HG02763 (cell line): ENCODE results near the gene COMMD3.

Experiments used
- ATAC-seq: cut with Tn5 transposase; IDR thresholded peaks from one replicate; pipeline ENCODE4 v1.9.1; 2021; ENCODE audit warnings: mild to moderate bottlenecking, moderate library complexity; ENCODE audit not compliant: unreplicated experiment

The COMMD3 gene

DNA sequence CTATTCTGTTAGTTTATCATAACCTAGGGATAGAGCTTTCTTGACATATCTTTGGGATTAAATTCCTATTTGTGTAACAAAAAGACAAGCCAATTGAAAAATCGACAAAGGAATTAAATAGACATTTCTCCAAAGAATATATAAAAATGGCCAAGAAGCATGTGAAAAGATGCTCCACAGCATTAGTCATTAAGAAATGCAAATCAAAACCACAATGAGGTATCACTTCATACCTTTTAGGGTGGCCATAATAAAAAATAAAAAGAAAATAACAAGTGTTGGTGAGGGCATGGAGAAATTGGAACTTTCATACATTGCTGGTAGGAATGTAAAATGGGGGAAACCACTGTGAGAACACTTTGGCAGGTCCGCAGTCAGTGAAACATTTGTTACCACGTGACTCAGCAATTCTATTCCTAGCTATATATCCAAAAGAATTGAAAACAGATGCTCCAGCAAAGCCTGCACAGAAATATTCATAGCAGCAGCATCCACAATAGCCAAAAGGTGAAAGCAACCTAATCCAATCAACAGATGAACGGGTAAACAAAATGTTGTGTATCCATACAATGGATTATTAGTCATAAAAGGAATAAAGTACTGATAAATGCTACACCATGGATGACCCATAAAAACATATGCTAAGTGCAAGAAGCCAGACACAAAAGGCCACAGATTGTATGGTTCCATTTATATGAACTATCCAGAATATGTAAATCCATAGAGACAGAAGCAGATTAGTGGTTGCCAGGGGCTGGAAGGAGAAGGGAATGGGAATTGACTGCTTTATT lies 49.7 kb downstream of the COMMD3 start:
- no peak for ATAC-seq

DNA sequence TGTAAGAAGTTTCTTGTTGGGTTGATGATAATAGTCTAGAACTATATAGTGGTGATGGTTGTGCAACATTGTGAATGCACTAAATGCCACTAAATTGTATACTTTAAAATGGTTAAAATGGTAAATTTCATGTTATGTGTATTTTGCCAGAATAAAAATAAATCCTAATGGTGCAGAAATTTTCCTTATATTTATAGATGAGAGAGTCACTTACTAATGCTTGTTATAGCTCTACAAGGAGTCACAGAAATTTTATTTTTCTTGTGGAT lies 50.2 kb downstream of the COMMD3 start:
- ATAC-seq: no peak

DNA sequence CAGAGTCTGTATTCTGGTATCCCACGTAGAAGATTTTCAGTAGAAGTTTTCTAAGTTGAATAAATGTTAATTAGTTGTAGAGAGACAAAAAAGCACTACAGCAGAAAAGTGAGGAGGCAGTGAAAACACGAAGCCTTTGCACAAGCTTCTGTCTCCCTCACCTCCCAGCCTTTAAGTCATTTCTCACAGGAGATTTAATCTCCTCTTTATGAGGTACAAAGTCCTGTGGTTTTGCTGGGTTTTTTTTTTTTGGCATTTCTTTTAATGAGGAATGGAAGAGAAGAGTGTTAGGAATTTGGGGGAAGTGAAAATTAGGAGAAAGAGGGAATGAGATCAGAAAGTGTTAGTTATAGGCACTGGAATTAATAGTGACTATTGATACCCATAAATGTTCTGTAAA lies 50.6 kb downstream of the COMMD3 start:
- no peak for ATAC-seq

DNA sequence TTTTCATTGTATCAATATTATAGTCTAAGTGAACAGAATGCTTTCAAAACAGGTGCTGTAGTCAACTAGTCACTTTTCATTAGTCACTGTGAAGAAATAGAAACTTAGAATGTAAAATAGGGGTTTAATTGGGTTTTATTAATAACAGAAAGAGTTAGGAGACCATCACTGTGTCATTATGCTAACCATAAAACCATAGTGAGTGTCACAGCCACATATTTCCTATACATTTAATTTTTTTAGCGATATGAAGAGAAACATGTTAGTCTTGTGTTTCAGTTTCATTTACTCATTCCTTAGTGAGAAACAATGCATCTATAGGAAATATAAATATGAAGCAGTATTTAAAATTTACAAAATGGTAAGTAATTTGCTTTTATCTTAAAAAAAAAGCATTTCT lies 51.3 kb downstream of the COMMD3 start:
- no peak for ATAC-seq

DNA sequence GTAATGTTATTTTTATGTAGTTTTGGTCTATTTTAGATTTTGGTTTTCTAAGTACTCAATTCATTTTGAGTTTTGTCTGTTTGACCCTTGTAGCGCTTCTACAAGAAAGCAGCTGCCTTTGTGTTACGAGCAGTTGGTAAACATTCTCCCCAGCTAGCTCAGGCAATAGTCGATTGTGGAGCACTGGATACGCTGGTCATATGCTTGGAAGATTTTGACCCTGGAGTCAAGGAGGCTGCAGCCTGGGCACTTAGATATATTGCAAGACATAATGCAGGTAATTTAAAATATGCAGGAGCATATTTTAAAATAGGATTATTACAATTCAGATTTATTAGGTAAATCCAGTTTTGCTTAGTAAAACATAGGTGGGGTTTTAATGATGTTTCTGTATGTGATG lies 52.2 kb downstream of the COMMD3 start:
- ATAC-seq: no peak

DNA sequence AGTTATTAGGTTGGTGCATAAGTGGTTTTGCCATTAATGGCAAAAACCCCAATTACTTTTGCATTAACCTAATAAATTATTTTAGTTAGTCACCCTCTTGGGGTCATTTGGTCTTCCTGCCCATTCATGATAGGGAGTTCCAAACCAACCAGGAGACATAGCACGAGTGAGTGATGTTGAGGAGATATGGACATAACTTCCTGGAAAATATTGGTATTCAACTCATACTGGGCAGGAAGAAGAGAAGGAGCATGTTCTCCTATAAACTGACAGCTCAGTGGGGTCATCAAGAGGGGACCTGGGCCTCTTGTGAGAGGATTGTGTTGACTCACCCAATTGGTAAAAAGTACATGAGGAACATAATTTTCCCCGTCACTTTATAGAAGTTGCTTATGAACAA lies 52.8 kb downstream of the COMMD3 start:
- no peak for ATAC-seq

DNA sequence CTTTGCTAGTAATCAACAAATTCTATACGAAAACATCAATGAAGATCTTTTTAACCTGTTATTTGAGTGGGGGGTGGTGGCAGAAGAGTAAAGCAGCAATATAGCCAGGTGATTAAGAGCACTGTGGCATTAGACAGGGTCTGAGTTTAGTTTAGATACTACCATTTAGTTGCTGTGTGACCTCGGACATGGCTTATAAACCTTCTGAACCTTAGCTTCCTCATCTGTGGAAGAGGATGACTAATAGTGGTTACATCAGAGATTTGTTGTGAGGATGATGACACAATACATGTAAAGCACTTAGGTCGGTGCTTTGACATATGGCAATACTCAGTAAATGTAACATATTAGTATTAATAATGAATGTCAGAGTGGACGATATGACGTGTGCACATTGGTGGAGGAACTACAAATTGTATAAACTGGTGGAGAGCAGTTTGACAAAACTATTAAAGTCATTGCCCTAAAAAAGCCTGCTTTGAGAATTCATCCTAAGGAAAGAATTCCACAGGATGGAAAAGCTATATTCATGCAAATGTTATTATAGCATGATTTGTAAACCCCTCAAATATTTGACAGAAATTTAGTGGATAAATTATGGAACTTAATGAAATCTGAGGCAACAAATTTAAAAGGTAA lies 53.4 kb downstream of the COMMD3 start:
- no peak for ATAC-seq
